ENCODE results near the gene SETD7.
A peak's percentile ranks its signal among the peaks of the same experiment; 100 is the strongest.

The SETD7 gene

DNA sequence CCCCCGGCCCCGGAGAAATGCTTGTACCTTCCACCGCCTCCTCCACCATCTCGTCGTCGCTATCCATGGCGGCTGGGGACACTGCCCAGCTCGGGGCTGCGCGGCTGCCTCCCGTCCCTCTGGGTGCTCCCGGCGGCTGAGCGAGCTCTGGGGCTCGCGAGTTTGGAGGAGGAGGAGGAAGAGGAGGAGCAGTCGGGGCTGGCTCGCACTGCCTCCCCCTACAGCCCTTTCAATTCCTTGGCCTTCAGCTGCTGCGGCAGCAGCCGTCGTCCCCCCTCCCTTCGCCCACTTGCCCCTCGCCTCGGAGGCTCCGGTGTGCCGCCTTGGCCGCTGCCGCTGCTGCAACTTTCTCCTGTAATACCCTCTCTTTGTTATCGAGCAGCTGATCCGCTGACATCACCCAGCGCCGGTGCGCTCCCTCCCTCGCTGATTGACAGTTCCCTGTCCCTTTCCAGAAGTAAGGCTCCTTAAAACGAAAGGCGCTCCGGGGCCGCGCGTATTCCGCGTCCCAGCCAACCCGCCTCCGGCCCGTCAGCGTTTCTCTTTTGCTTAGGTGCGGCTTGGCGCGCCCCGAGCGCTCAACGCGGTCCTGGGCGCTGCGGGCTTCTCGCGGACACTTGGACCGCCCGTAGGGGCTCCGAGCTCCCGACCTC, at the start of gene SETD7:
Gene SETD7 (minus strand): TSS at position 149 of the 653 bp plus-strand sequence. CDS start 82 bp downstream, at position 67.
- DNase-seq (ENCODE audit: low read depth in 2 of 2): peak; percentile 39 to 46

DNA sequence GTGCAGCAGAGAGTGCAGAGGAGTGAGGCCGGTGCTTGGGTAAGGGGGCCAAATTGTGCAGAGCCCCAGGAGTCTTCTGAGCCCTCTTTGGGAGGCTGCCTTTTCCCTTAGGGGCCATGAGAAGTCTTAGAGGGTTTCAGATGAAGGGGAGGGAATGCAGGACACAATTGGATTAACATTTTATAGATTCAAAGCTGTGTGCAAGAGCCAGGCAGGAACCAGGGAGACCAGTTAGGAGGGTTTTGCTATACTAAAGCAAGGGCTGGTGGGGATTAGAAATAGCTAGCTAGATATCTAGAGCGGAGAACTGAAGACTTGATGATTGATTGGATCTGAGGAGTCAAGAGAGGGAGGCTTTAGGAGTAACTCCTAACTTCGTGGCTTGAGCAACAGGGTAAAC, 49.5 kb upstream of the SETD7 start:
- DNase-seq (ENCODE audit: low read depth in 2 of 2): no peak

DNA sequence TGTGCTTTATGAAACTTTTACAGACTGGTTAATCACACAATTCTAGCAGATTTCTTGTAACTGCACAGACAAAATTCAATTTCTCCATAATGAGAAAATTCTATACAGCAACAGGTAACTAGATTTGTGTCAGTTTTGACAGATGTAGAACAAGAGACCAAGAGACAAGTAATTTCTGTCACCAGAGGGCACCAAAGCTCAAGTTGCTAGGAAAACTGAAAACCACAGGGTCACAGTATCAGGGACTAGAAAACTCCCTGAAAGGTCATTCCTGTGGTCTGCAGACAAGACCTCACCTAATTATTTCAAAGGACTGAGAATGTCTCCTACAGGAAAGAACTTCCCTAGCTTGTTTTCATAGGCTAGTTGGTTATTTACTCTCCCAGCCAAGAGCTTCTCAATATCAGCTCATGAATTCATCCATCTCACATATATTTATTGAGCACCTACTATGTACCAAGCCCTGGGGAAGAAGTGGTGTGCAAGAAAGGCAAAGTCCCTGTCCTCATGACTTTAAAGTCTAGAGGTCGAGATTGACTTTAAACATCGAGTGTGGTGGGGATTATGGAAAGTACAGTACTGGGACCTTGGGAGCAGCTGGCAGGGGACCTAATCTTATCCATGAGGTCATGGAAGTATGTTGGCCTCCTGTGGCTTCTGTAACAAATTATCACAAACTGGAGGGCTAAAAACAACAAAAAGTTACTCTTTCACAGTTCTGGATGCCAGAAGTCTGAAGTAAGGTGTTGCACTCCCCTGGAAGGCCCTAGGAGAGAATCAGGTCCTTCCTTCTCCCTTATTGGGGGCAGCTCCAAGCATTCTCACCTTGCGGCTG, 47.8 kb upstream of the SETD7 start:
- DNase-seq (ENCODE audit: low read depth in 2 of 2): no peak

DNA sequence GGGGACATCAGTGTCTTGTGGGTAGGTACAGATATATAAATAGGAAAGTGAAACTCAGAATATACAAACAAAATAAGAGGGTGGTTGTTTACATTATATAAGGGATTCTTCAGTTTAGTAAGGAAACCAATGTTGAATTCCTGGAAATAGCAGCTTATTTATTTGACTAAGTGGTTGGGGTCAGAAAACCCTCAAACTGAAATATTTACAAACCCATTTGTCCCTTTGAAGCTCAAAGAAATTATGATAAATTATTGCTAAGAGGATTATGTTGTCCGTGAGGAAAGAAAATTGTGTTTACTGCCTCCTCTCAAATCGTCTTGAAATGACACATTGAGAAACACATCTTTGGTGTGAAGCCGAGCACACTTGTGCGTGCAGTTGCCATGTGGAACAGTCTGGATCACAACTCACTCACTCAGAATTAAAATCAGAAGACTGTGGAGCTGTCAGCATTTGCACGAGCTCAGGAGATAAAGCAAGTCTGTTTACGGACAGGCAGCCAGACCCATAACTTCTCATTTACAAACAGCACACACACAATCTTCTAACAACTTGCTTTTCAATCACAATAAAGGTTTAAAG, 46.8 kb upstream of the SETD7 start:
- no peak for DNase-seq (ENCODE audit: low read depth in 2 of 2)

DNA sequence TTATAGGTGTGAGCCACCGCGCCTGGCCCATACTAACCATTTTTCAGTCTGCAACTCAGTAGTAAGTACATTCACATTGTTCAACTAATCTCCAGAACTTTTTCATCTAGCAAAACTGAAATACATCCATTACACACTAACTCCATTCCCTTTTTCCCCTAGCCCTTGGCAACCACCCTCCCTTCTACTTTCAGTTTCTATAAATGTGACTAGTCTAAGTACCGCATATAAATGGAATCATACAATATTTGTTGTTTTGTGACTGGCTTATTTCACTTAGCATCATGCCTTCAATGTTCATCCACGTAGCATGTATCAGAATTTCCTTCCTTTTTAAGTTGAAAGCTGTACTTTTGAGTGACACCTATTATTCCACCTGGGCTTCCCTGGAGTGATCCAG, 44.6 kb upstream of the SETD7 start:
- DNase-seq (ENCODE audit: low read depth in 2 of 2): no peak

DNA sequence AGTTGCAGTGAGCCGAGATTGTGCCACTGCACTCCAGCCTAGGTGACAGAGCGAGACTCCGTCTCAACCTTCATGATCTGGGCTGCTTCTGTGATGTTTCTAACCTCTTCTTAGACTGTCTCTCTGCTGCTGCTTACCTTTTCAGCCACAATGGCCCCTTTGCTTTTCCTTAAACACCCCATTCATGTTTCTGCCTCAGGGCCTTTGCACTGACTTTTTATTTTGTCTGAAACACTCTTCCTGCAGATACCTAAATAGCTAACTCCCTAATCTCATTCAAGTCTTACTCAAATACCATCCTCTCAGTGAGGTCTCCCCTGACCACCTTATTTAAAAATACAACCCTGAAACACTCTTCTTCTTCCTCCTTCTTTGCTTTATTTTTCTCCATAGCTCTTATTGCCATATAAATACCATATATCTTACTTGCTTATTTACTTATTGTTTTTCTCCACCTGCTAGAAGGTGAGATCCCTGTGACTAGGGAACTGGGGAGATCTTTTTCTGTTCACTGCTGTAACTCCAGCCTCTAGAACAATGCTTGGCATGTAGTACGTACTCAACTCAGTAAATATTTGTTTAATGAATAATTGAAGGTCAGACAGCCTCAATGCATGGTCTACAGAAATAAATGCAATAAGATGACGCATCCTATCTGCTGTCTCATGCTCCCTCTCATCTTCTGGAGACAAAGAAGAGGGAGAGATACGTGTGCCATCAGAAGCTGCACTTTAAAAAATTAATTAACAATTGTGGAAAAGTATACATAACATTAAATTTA, 43.8 kb upstream of the SETD7 start:
- DNase-seq (ENCODE audit: low read depth in 2 of 2): no peak

DNA sequence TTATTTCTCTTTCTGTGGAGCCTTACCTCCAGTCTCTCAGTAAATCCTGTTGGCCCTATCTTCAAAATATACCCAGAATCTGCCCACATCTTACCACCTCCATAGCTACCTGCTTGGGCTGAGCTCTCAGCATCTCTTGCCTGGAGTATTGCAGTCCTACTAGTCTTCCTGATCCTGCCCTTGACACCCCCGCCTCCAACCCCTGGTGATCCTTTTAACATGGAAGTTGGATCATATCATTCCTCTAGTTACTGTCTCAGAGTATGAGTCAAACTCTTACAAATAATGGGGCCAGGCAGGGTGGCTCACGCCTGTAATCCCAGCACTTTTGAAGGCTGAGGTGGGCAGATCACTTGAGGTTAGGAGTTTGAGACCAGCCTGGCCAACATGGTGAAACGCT, 43.1 kb upstream of the SETD7 start:
- DNase-seq (ENCODE audit: low read depth in 2 of 2): no peak

DNA sequence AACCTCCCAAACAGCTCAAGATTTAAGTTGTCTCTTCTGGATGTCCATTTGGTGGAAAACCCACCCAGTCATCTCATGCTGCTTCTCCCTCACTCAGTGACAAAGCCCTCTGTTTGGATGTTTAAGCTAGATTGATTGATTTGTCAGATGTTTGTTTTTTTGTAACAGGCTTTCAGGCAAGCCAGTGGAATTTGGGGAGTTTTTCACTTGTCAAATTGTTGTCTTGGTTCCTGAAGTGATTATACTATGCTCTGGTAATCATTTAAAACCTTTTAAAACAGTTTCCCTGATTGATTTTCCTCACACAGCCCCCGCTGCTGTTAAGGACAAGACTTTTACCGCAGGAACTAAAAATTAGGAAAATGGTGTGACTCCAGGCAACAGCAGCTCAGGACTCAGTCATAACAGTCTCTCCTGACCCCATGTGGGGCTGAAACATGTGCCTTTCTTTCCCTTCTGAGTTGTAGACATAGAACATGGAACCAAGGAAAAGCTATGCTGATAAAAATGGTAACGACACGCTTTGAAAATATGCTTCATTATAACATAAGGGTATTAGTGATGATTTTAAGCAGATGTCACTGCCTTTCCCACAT, 40.8 kb upstream of the SETD7 start:
- no peak for DNase-seq (ENCODE audit: low read depth in 2 of 2)

DNA sequence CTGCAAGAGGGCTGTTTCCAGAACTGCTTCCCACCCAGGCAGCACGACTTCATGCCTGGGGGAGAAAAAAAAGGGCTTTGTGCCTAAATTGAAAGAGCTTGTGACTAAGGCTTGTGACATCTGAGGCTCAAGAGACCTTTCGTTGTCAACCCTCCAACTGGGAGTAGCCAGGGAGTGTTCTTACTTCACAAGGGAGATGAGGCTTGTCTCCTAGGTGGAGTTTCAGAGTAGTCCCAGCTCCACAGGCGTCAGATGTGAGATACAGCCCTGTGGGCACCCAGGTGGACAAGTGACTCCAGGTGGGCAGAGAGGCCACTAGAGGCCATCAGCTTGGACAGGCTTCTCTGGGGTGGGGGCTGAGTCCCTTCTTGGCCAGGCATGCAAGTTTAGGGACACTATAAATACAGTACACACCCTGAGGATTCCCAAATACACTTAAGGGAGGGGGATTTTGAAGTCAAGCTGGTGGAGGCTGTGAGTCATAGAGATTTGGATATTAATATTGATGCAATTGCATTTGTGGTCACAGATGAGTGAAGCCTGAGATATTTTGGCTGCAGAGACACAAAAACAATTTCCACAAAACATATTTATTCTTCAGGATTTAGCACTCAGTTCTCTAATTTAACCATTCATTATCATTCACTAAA, 40.1 kb upstream of the SETD7 start:
- no peak for DNase-seq (ENCODE audit: low read depth in 2 of 2)

DNA sequence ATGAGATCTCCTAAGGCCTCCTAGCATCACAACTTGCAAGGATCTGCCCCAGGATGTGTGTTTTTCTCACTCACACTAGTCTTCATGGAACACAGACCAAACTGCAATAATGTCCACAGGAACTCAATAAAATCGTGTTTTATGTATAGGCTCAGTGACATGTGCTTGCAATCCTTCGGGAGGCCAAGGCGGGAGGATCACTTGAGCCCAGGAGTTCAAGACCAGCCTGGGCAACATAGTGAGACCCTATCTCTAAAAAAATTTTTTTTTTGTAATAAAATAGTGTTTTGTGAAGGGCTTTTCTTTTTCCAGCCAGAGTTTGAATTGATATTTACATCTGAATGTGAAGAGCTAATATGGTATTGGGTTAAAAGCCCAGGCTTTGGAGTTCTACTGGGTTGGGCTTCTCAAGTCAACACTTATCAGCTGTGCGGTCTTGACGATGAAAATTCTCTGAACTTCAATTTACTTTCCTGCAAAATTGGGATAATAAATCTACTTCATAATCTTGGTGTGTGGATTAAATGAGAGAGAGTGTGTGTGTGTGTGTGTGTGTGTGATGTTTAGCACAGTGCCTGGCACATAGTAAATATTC, 38.7 kb upstream of the SETD7 start:
- DNase-seq (ENCODE audit: low read depth in 2 of 2): no peak

DNA sequence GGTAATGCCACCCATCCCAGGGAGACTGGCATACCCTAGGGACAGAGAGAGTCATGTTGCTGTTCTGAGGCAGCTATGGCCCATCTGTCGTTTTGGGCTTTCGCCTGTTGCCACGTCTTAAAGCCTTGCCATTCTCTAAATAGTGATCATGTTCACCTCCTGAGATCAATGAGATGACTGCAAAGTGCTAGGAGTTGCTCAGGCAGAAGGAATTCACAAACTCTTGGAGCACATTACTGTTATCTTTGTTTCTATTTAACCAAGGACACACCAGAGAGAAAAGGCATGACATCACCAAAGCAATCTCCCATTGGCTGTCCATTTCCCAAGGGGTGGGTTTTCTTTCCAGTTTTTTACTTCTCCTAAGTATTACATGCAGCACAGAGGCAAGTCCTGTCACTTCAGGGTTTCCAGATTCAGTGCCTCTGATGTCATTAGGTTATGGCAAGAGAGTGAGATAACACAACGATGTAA, 37.1 kb upstream of the SETD7 start:
- DNase-seq (ENCODE audit: low read depth in 2 of 2): no peak

DNA sequence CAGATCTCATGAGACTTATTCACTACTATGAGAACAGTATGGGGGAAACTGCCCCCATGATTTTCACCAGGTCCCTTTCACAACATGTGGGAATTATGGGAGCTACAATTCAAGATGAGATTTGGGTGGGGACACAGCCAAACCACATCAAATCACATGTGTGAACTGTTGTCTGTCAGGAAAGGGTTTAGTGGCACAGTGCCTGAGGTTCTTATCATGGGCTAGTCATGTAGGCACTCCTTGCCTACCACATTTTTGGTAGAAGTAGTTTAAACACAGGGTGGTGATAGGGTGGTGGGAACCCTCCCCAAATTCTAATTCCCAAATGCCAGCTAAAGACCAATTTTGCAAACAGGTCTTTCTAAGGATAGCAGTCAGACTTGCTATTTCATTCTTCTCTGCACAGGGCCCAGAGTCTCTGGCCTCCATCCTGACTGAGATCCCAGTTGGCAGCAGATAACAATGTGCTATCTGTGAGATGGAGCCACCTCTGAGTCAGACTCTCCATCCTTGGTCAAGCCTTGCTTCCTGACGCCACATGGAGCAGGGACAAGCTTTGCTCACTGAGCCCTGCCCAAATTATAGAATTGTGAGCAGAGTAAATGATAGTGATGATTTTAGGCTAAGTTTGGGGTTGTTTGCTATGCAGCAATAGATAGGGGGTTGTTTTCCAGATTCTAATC, 33.5 kb upstream of the SETD7 start:
- no peak for DNase-seq (ENCODE audit: low read depth in 2 of 2)

DNA sequence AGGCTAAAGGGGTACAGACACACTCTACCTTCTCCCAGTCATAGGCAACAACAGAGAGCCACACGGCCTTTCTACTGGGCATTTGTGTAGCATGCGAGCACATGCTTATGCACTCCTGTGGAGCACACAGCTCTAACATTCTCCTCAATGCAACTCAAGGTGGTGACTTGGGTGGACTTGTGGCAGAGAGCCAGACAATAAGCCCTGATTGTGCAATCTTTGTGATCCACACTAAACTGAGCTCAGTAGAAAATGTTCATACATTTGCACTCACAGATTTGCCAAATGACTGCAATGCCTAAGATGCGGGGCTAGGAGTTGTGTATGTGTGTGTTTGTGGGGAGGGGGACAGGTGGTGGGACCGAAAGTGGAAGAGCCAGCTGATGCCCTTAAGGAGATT, 31.4 kb upstream of the SETD7 start:
- no peak for DNase-seq (ENCODE audit: low read depth in 2 of 2)

DNA sequence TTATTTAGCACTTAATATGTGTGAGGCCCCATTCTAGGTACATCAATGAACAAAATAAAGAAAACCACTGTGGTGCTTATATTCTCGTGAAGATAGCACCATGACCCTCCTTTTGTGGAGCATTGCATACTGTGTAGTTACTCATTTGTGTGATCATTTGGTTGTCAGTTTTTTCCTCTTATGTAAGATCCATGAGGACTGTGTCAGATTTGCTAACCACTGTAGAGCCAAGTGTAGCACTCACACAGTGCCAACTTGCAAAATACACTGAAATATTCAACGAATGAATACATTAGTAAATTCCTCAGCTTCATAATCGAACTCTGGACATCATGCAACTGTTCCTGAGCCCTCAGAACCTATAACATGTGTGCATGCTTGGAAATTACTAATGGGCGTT, 29.5 kb upstream of the SETD7 start:
- DNase-seq (ENCODE audit: low read depth in 2 of 2): no peak

DNA sequence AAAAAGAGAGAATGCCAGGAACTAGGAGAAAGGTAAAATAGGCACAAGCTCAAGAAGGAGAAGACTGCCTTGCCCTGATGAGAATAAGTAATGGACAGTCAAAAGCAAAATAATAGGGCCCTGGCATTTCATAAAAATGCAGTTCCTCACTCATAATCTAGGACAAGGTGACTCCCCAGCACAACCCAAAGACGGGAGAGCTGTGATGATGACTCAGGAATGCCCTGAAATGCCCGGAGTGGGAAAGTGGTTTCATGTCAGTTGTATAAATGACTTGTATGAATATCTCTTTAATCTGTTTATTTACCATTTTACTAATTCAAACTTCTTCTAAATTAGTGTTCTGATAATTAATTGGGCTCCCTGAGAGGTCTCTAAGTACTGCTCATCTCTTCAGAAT, 28.8 kb upstream of the SETD7 start:
- DNase-seq (ENCODE audit: low read depth in 2 of 2): no peak

DNA sequence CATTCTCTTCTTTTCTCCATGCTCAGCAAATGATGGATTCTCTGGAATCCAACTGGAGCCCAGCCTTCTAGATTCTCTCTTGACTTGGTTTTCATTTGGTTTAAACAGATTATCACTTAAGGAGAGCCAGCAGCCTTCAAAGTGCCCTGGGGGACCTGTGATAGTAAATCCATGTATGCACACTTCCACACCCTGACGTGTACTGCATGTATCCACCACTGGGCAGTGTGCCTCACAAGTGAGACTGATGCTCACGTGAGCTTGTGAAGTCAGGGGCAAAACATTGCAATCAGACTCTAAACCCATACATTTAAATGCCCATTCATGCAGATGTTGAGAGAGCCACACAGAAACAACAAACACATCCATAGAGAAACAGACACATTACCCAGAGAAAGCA, 28.0 kb upstream of the SETD7 start:
- no peak for DNase-seq (ENCODE audit: low read depth in 2 of 2)

DNA sequence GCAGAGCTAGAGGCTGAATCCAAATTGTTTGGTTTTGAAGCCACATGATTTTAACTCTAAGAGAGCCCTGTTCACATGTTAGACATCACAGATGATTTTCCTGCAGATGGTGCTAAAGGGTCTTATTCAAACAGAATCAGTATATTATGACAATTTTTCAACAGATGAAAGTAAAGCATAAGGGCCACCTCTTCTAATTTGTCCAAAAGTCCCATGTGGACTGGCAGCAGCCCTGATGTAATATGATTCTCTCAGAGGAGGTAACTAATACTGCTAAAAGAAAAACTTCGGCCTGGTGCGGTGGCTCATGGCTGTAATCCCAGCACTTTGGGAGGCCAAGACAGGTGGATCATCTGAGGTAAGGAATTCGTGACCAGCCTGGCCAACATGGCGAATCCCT, 26.0 kb upstream of the SETD7 start:
- DNase-seq (ENCODE audit: low read depth in 2 of 2): no peak

DNA sequence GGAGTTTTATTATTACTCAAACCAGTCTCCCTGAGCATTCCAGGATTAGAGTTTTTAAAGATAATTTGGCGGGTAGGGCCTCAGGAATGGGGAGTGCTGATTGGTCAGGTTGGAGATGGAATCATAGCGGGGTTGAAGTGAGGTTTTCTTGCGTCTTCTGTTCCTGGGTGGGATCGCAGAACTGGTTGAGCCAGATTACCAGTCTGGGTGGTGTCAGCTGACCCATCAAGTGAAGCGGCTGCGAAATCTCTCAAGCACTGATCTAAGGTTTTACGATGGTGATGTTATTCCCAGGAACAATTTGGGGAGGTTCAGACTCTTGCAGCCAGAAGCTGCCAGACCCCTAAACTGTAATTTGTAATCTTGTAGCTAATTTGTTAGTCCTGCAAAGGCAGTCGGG, 25.1 kb upstream of the SETD7 start:
- no peak for DNase-seq (ENCODE audit: low read depth in 2 of 2)

DNA sequence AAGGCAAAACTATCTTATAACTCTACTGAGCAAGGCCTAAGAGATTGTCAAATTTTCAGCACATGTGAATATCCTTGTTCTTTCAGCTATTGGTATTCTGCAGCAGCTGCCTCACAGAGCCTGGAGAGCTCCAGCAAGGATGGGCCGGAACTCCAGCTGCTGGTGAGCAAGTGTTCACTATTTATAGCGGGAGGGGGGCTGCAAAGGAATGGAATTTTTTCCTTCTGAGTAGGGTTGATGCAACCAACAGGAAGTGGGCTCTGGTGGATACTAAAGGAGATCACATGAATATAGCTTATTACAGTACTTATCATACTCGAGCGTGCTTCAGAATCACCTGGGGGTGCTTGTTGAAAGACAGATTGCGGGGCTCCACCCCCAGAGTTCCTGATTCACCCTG, 20.2 kb upstream of the SETD7 start:
- DNase-seq (ENCODE audit: low read depth in 2 of 2): no peak

DNA sequence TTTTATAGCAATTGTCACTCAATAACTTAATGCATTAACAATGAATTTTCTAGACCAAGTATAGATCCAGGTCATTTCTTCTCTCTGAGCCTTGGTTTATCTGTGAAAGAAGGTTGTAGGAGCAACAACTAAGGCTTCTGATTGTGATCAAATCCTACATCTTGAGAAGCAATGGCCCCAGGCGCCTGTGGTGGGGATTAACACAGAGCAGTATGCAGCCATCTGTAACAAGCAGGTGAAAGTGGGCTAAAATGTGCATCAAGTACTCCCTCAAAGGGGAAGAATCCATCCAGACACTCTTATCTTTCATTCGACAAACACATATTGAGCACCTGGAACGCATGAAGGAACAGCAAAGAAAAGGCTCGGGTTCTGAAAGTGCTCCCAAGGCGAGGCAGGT, 19.1 kb upstream of the SETD7 start:
- no peak for DNase-seq (ENCODE audit: low read depth in 2 of 2)
